B cell (primary cell): ENCODE data around the gene CTDSPL2. TPM values are rescaled to one million over a fixed set of nuclear protein-coding genes. Genes with fewer than 3 reads are reported as not detected.
A peak's percentile ranks its signal among the peaks of the same experiment; 100 is the strongest.

ENCODE experiments used
- ATAC-seq: fragments of 200-7000 bp; cut with Tn5 transposase; one replicate; pipeline ENCODE4 v1.10.0; 2021; ENCODE audit warnings: low read depth, mild to moderate bottlenecking, moderate number of reproducible peaks, moderate library complexity
- CTCF ChIA-PET: fragments of 350-600 bp; sonication (Branson Sonifier 250); formaldehyde crosslinking; loops from one replicate; lab custom pipeline; 2021; ENCODE audit warnings: antibody characterized with exemption, inconsistent platforms; lab: Charles Lee
- POLR2A ChIA-PET: fragments of 350-600 bp; sonication (Branson Sonifier 250); formaldehyde crosslinking; loops from one replicate; lab custom pipeline; 2021; ENCODE audit warnings: antibody characterized with exemption; lab: Charles Lee
- DNase-seq: peaks from one replicate; pipeline ENCODE4 v3.0.0; 2013
- H2AFZ ChIP-seq: 2 replicates; pipeline ENCODE4 v1.6.1; 2012; ENCODE audit warnings: mild to moderate bottlenecking, low read depth, low read length; ENCODE audit not compliant: insufficient read depth, poor library complexity, severe bottlenecking
- H3K27ac ChIP-seq, 2 donors: 1 replicate in 1 of 2; 2 replicates in 1 of 2; pipeline ENCODE4 v1.5.1; 2012 to 2013; ENCODE audit warnings: low read length in 2 of 2, mild to moderate bottlenecking in 2 of 2, moderate library complexity in 1 of 2
- H3K27me3 ChIP-seq, 4 experiments: fragments of 200-600 bp in 1 of 4; sonication (generic) in 1 of 4; replicated peaks in 1 of 4; 1 replicate in 2 of 4; 2 replicates in 2 of 4; pipeline versions ENCODE4 v1.6.1 to v1.7.0; 2013 to 2016; ENCODE audit warnings: low read length in 3 of 4, mild to moderate bottlenecking in 2 of 4, mixed read lengths in 1 of 4, moderate library complexity in 1 of 4; ENCODE audit not compliant: insufficient read depth in 4 of 4, control insufficient read depth in 3 of 4; ENCODE audit errors: control extremely low read depth in 1 of 4
- H3K36me3 ChIP-seq, 2 experiments: replicated peaks in 1 of 2; 1 replicate in 1 of 2; 2 replicates in 1 of 2; pipeline versions ENCODE4 v1.6.1 to v1.7.1; 2013; ENCODE audit warnings: low read length in 1 of 2; ENCODE audit not compliant: insufficient read depth in 2 of 2, control insufficient read depth in 1 of 2; ENCODE audit errors: control extremely low read depth in 1 of 2, extremely low read depth in 1 of 2
- H3K4me1 ChIP-seq, 2 donors: fragments of 200-600 bp in 1 of 2; sonication (generic) in 1 of 2; 1 replicate in 1 of 2; 2 replicates in 1 of 2; pipeline versions ENCODE4 v1.5.1 to v1.6.1; 2013 to 2017; ENCODE audit warnings: low read length in 2 of 2; ENCODE audit not compliant: control insufficient read depth in 2 of 2, insufficient read depth in 2 of 2
- H3K4me2 ChIP-seq: replicated peaks from 2 replicates; pipeline ENCODE3; 2012; ENCODE audit warnings: mild to moderate bottlenecking, low read depth, low read length; ENCODE audit not compliant: poor library complexity, severe bottlenecking
- H3K4me3 ChIP-seq, 5 experiments: fragments of 200-600 bp in 1 of 5; sonication (generic) in 1 of 5; 1 replicate in 3 of 5; 2 replicates in 2 of 5; pipeline versions ENCODE4 v1.5.1 to v1.7.0; 2011 to 2016; ENCODE audit warnings: low read length in 4 of 5, mild to moderate bottlenecking in 4 of 5, low read depth in 2 of 5, control low read depth in 1 of 5, moderate library complexity in 1 of 5; ENCODE audit not compliant: insufficient read depth in 1 of 5; ENCODE audit errors: control extremely low read depth in 1 of 5, extremely low read depth in 1 of 5
- H3K79me2 ChIP-seq: fragments of 200-600 bp; sonication (generic); one replicate; pipeline ENCODE4 v1.6.0; 2016; ENCODE audit warnings: low read length; ENCODE audit not compliant: control insufficient read depth, insufficient read depth
- H3K9ac ChIP-seq: fragments of 200-600 bp; sonication (generic); 2 replicates; pipeline ENCODE4 v1.6.1; 2017; ENCODE audit warnings: mild to moderate bottlenecking, low read length, moderate library complexity
- H3K9me3 ChIP-seq, 3 donors: one replicate each; pipeline versions ENCODE4 v1.6.1 to v1.7.1; 2013; ENCODE audit warnings: low read length in 2 of 3; ENCODE audit not compliant: control insufficient read depth in 2 of 3, insufficient read depth in 1 of 3; ENCODE audit errors: control extremely low read depth in 1 of 3
- H4K20me1 ChIP-seq: 2 replicates; pipeline ENCODE4 v1.6.0; 2012; ENCODE audit warnings: mild to moderate bottlenecking, low read length; ENCODE audit not compliant: insufficient read depth, control insufficient read depth, poor library complexity, severe bottlenecking
- H3K27ac Mint-ChIP-seq: one replicate; pipeline ENCODE4 v1.8.0; 2021; ENCODE audit warnings: mixed read lengths
- H3K27me3 Mint-ChIP-seq: one replicate; pipeline ENCODE4 v1.8.0; 2021; ENCODE audit warnings: mixed read lengths
- H3K4me1 Mint-ChIP-seq: one replicate; pipeline ENCODE4 v1.8.0; 2021; ENCODE audit warnings: mixed read lengths
- H3K4me3 Mint-ChIP-seq: one replicate; pipeline ENCODE4 v1.8.0; 2021; ENCODE audit warnings: mixed read lengths
- H3K9me3 Mint-ChIP-seq: one replicate; pipeline ENCODE4 v1.8.0; 2022; ENCODE audit warnings: mixed read lengths; ENCODE audit not compliant: insufficient read depth
- EZH2 ChIP-seq: IDR thresholded peaks from 2 replicates; pipeline ENCODE4 v1.6.1; 2012; ENCODE audit warnings: borderline replicate concordance, low read depth, mild to moderate bottlenecking, moderate library complexity, low read length; ENCODE audit not compliant: insufficient read depth, poor library complexity, severe bottlenecking
- WGBS: methylation state at CpG from one replicate; pipeline ENCODE4 v1.1.5; 2013; ENCODE audit warnings: missing lambda C conversion rate; ENCODE audit not compliant: insufficient coverage; 5-methylcytosine and 5-hydroxymethylcytosine counted together
- intact Hi-C: fragments of 100-400 bp; cut with micrococcal nuclease; formaldehyde crosslinking; loops from one replicate; pipeline ENCODE4 v1.10.0; 2022
- polyA plus RNA-seq: library from polyadenylated mRNA; depleted of rRNA; stranded (reverse); fragments of >200 nt; gene quantifications from 2 replicates; pipeline ENCODE4 v1.2.3, GENCODE V29; 2012
- total RNA-seq, 2 donors: library from RNA; stranded (reverse); fragments of 120-200 nt in 1 of 2; gene quantifications; 1 replicate in 1 of 2; 2 replicates in 1 of 2; pipeline versions ENCODE4 v1.2.3 to v1.2.4, GENCODE V29; 2013 to 2022
- TF ChIP-seq, protein P1 (sequence below): fragments of 200-600 bp; IDR thresholded peaks from one replicate; pipeline ENCODE4 v1.8.0; 2022; ENCODE audit warnings: antibody characterized with exemption, mild to moderate bottlenecking

CTDSPL2 gene
- total and polyA plus RNA-seq, 2 donors (not counting 1 experiment from before 2014, with no cell fraction given): 17.8 to 84.1 TPM

DNA sequence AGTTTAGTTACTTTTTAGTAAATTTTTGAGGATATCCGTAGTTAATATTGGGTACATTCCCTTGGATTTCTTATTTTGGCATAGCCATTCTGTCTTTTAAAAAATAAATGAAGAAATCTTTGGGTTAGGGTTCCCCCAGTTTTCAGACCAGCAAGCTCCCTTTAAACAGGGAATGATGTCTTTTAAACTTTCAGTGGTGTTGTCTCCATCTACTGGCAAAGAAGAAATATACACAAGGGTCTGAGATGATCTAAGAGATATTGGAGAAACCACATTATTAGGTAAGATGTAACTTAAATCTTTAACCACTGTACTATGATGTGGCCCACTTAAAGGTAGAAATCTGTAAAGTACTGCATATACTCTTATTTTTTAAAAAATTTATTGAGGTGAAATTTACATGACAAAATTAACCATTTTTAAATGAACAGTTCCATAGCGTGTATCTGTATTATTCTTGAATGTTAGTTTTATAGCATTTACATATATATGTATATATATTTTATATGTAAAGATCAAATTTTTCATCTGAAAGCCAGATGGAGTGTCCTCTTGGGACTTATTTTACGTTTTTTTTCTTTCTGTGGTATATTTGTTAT, 74.4 kb downstream of the CTDSPL2 start:
- H4K20me1 ChIP-seq: no peaks in the 10 kb centered on the region
- no peak overlapping the region for H3K27ac Mint-ChIP-seq
- H3K27ac ChIP-seq: no peak overlapping the region
- ATAC-seq (peak; percentile 28), DNase-seq (peak; percentile 43)
- no peaks in the 10 kb centered on the region for H3K27me3 ChIP-seq
- no peaks in the 10 kb centered on the region for H3K79me2 ChIP-seq
- no peak overlapping the region for H3K4me3 Mint-ChIP-seq
- H3K9me3 ChIP-seq: no peaks in the 10 kb centered on the region
- WGBS: no CpG with 5 or more reads among the region's 3 CpGs
- H3K4me1 ChIP-seq: no peaks in the 10 kb centered on the region
- intact Hi-C loops: loop anchor here (1.0 to 5.0 kb wide), 2 partner anchors 235 to 283 kb away; no protein-coding TSS in a partner anchor
- H3K4me3 ChIP-seq: no peak overlapping the region
- H3K36me3 ChIP-seq: peaks cover 3 to 23% of the 10 kb centered on the region in 2 experiments
- no peak overlapping the region for H3K4me2 ChIP-seq
- TF ChIP-seq, protein P1, sequence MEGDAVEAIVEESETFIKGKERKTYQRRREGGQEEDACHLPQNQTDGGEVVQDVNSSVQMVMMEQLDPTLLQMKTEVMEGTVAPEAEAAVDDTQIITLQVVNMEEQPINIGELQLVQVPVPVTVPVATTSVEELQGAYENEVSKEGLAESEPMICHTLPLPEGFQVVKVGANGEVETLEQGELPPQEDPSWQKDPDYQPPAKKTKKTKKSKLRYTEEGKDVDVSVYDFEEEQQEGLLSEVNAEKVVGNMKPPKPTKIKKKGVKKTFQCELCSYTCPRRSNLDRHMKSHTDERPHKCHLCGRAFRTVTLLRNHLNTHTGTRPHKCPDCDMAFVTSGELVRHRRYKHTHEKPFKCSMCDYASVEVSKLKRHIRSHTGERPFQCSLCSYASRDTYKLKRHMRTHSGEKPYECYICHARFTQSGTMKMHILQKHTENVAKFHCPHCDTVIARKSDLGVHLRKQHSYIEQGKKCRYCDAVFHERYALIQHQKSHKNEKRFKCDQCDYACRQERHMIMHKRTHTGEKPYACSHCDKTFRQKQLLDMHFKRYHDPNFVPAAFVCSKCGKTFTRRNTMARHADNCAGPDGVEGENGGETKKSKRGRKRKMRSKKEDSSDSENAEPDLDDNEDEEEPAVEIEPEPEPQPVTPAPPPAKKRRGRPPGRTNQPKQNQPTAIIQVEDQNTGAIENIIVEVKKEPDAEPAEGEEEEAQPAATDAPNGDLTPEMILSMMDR: peak; percentile 74
- TF ChIP-seq EZH2: no peak
- H3K4me1 Mint-ChIP-seq: peaks cover 2% of the 10 kb centered on the region
- ChIA-PET CTCF (interaction anchor here (0.6 to 1.6 kb wide), 12 partner anchors 12 to 601 kb away, joined by 3 to 9 read pairs (median 4); no protein-coding TSS in a partner anchor), POLR2A (interaction anchor here (0.6 kb wide), 1 partner anchor 94 kb away, joined by 8 read pairs; no protein-coding TSS in a partner anchor)
- H2AFZ ChIP-seq: no peak overlapping the region
- H3K9ac ChIP-seq: no peak overlapping the region
- H3K9me3 Mint-ChIP-seq: no peaks in the 10 kb centered on the region
- no peaks in the 10 kb centered on the region for H3K27me3 Mint-ChIP-seq

DNA sequence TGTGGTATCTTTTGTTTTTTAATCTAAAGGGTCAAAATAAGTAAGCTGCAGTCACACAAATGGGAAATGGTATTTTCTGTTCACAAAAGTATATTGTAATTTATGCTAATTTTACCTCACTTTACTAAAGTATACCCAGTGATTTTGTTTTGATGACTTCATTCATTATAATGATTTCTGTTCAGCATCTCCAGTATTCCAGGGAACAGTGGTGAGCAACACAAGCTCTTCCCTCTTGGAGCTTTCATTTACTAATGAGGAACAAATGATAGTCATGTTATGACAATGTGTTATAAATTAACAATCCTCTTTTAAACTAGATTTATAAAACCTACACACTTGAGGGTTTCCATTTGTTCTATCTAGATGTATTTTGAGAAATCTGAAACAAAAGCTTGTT, 89.0 kb downstream of the CTDSPL2 start:
- ChIA-PET POLR2A (no interaction called here), CTCF (interaction anchor here (0.8 to 1.3 kb wide), 2 partner anchors 13 to 67 kb away, joined by 3 to 4 read pairs; no protein-coding TSS in a partner anchor)
- no peak overlapping the region for H3K4me3 ChIP-seq
- no peak for DNase-seq
- Mint-ChIP-seq H3K4me1 (no peaks in the 10 kb centered on the region), H3K27me3 (no peaks in the 10 kb centered on the region), H3K27ac (no peak overlapping the region), H3K4me3 (no peak overlapping the region), H3K9me3 (no peaks in the 10 kb centered on the region)
- H4K20me1 ChIP-seq: no peaks in the 10 kb centered on the region
- H3K27me3 ChIP-seq: no peaks in the 10 kb centered on the region
- H2AFZ ChIP-seq: no peak overlapping the region
- no peaks in the 10 kb centered on the region for H3K4me1 ChIP-seq
- no peak overlapping the region for H3K9ac ChIP-seq
- no peaks in the 10 kb centered on the region for H3K9me3 ChIP-seq
- no peak overlapping the region for H3K27ac ChIP-seq
- H3K36me3 ChIP-seq: peaks cover 0 to 33% of the 10 kb centered on the region in 2 experiments
- intact Hi-C loops: no loop called here
- no peak overlapping the region for H3K4me2 ChIP-seq
- H3K79me2 ChIP-seq: peaks cover 3% of the 10 kb centered on the region
- ATAC-seq: no peak
- TF ChIP-seq, protein P1: no peak
- no peak for TF ChIP-seq EZH2
